ENCODE data around the gene AQP2. TPM values are rescaled to one million over a fixed set of nuclear protein-coding genes. Genes with fewer than 3 reads are reported as not detected.

AQP2 gene
- total and polyA plus RNA-seq, 2 experiments from 2014 or later, result 0.07 TPM; not detected in 1

- no peaks in the 10 kb centered on the region for H3K27me3 ChIP-seq (ENCODE audit: insufficient read depth)
- H3K4me2 ChIP-seq, result no peak overlapping the region
- Mint-ChIP-seq H3K4me1 (no peaks in the 10 kb centered on the region; the same call in 2 of the 3 replicates), H3K4me3 (no peak overlapping the region), H3K27me3 (ENCODE audit: insufficient read depth, low read depth, poor library complexity) (peaks cover 8% of the 10 kb centered on the region), H3K36me3 (ENCODE audit: low read depth) (no peaks in the 10 kb centered on the region), H3K9me3 (no peaks in the 10 kb centered on the region), H3K27ac (no peak overlapping the region)
- no peaks in the 10 kb centered on the region for H3K9me2 ChIP-seq (ENCODE audit: insufficient read depth)
- H3K4me3 ChIP-seq, result no peak overlapping the region
- H4K20me1 ChIP-seq (replicated peaks; ENCODE audit: insufficient read depth), result no peaks in the 10 kb centered on the region
- no peak for ATAC-seq
- TF ChIP-seq JUNB (IDR thresholded peaks at IDR 0.05; ENCODE audit: unreplicated experiment), result no peak
- no peak for TF ChIP-seq EZH2 (IDR thresholded peaks at IDR 0.05; ENCODE audit: low read depth, unreplicated experiment)
- TF ChIP-seq NANOG (IDR thresholded peaks at IDR 0.05; ENCODE audit: borderline replicate concordance), result no peak
- TF ChIP-seq CTCF (conservative IDR thresholded peaks at IDR 0.05; ENCODE audit: low read depth in 2 of 2), result no peak
- H3K4me1 ChIP-seq (ENCODE audit: insufficient read depth), result no peaks in the 10 kb centered on the region
- no peaks in the 10 kb centered on the region for H3F3A ChIP-seq (replicated peaks; ENCODE audit: low read depth)
- no peak overlapping the region for H2AFZ ChIP-seq
- no peak overlapping the region for H3K27ac ChIP-seq (ENCODE audit: low read depth)
- no peak for DNase-seq (ENCODE audit: low spot score)
- H3K79me2 ChIP-seq (replicated peaks; ENCODE audit: insufficient read depth), result no peaks in the 10 kb centered on the region
- H3K36me3 ChIP-seq (ENCODE audit: insufficient read depth), result no peaks in the 10 kb centered on the region
Observed at GRCh38 chr12:49921299-49921698, 29.2 kb upstream of the AQP2 start.

- Histone ChIP-seq H3K36me3 (ENCODE audit: insufficient read depth) (no peaks in the 10 kb centered on the region), H3K4me1 (ENCODE audit: insufficient read depth) (no peaks in the 10 kb centered on the region), H4K20me1 (replicated peaks; ENCODE audit: insufficient read depth) (no peaks in the 10 kb centered on the region), H3K9me2 (ENCODE audit: insufficient read depth) (no peaks in the 10 kb centered on the region), H3K4me3 (no peak overlapping the region), H3K79me2 (replicated peaks; ENCODE audit: insufficient read depth) (no peaks in the 10 kb centered on the region), H3K27ac (ENCODE audit: low read depth) (no peak overlapping the region), H3K27me3 (ENCODE audit: insufficient read depth) (no peaks in the 10 kb centered on the region), H3F3A (replicated peaks; ENCODE audit: low read depth) (no peaks in the 10 kb centered on the region), H2AFZ (no peak overlapping the region), H3K4me2 (no peak overlapping the region)
- Mint-ChIP-seq H3K4me3 (no peak overlapping the region), H3K27ac (no peak overlapping the region), H3K36me3 (ENCODE audit: low read depth) (no peaks in the 10 kb centered on the region), H3K9me3 (no peaks in the 10 kb centered on the region), H3K4me1 (no peaks in the 10 kb centered on the region; the same call in 2 of the 3 replicates), H3K27me3 (ENCODE audit: insufficient read depth, low read depth, poor library complexity) (peaks cover 8% of the 10 kb centered on the region)
- no peak for TF ChIP-seq ETS1 (IDR thresholded peaks at IDR 0.05)
- ATAC-seq (no peak), DNase-seq (ENCODE audit: low spot score) (no peak)
Observed at GRCh38 chr12:49921936-49922335, 28.6 kb upstream of the AQP2 start.

- Histone ChIP-seq H3K36me3 (ENCODE audit: insufficient read depth) (no peaks in the 10 kb centered on the region), H3K4me2 (no peak overlapping the region), H3K27me3 (ENCODE audit: insufficient read depth) (no peaks in the 10 kb centered on the region), H3K79me2 (replicated peaks; ENCODE audit: insufficient read depth) (no peaks in the 10 kb centered on the region), H3K4me1 (ENCODE audit: insufficient read depth) (no peaks in the 10 kb centered on the region), H3K4me3 (no peak overlapping the region), H3K27ac (ENCODE audit: low read depth) (no peak overlapping the region), H3K9me2 (ENCODE audit: insufficient read depth) (no peaks in the 10 kb centered on the region), H3F3A (replicated peaks; ENCODE audit: low read depth) (no peaks in the 10 kb centered on the region), H2AFZ (no peak overlapping the region), H4K20me1 (replicated peaks; ENCODE audit: insufficient read depth) (no peaks in the 10 kb centered on the region)
- Mint-ChIP-seq H3K27ac (no peak overlapping the region), H3K4me1 (no peaks in the 10 kb centered on the region; the same call in 2 of the 3 replicates), H3K36me3 (ENCODE audit: low read depth) (no peaks in the 10 kb centered on the region), H3K9me3 (no peaks in the 10 kb centered on the region), H3K4me3 (no peak overlapping the region), H3K27me3 (ENCODE audit: insufficient read depth, low read depth, poor library complexity) (peaks cover 8% of the 10 kb centered on the region)
- DNase-seq (ENCODE audit: low spot score) (no peak), ATAC-seq (no peak)
- TF ChIP-seq EZH2phosphoT487 (IDR thresholded peaks at IDR 0.05; ENCODE audit: unreplicated experiment) (no peak), CTCF (conservative IDR thresholded peaks at IDR 0.05; ENCODE audit: low read depth in 2 of 2) (no peak)
Observed at GRCh38 chr12:49922349-49923034, 28.0 kb upstream of the AQP2 start.

Measured in GM23338 (cell line).